ENCODE data around the gene MYH8. TPM values are rescaled to one million over a fixed set of nuclear protein-coding genes. Genes with fewer than 3 reads are reported as not detected.

Gene MYH8
- total RNA-seq, 2 donors from 2014 or later, result not detected

DNA sequence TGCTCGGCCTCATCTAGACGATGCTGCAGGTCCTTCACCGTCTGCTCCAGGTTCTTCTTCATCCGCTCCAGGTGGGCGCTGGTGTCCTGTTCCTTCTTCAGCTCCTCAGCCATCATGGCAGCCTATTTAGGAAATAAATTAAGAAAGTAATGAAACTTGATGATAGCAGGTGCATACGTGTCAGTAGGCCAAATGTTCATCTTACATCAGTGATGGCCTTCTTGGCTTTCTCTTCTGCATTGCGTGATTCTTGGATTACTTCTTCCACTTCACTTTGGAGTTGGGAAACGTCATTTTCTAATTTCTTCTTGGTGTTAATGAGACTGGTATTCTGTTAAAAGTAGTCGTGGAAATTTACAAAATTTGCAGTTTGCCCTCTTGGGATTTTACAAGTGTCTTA lies 28.9 kb downstream of the MYH8 start:
- Histone ChIP-seq H3K9me3 (no peaks in the 10 kb centered on the region), H3K27ac (no peak overlapping the region), H3K36me3 (replicated peaks in 1 of 2; ENCODE audit: insufficient read depth in 1 of 2, low read depth in 2 of 2) (no peaks in the 10 kb centered on the region), H3K4me1 (no peaks in the 10 kb centered on the region), H3K27me3 (no peaks in the 10 kb centered on the region), H3K4me3 (no peak overlapping the region)
- WGBS, 2 donors, result 68 to 74% methylated on average over 9 of the region's 9 CpGs
- DNase-seq (no peak), ATAC-seq (no peak)
- TF ChIP-seq, protein P1, sequence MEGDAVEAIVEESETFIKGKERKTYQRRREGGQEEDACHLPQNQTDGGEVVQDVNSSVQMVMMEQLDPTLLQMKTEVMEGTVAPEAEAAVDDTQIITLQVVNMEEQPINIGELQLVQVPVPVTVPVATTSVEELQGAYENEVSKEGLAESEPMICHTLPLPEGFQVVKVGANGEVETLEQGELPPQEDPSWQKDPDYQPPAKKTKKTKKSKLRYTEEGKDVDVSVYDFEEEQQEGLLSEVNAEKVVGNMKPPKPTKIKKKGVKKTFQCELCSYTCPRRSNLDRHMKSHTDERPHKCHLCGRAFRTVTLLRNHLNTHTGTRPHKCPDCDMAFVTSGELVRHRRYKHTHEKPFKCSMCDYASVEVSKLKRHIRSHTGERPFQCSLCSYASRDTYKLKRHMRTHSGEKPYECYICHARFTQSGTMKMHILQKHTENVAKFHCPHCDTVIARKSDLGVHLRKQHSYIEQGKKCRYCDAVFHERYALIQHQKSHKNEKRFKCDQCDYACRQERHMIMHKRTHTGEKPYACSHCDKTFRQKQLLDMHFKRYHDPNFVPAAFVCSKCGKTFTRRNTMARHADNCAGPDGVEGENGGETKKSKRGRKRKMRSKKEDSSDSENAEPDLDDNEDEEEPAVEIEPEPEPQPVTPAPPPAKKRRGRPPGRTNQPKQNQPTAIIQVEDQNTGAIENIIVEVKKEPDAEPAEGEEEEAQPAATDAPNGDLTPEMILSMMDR (IDR thresholded peaks at IDR 0.05), result no peak
- no peak for TF ChIP-seq POLR2A (IDR thresholded peaks at IDR 0.05)
- intact Hi-C loops (cut with DNase I), result no loop called here

DNA sequence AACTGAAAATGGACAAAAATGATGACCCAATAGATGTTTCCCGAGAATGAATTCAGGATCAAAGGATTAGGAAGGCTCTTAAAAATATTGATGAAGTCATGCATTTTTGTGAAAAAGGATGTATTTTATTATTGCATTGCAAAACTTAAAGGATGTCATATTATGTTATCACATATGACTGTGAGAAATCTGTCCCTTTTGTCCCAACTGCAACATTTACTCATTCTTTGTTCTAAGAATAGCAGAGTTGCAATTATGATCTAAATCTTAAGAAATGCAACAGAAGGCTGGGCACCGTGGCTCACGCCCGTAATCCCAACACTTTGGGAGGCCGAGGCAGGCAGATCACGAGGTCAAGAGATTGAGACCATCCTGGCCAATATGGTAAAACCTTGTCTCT lies 35.9 kb downstream of the MYH8 start:
- intact Hi-C loops (cut with DNase I), result no loop called here
- TF ChIP-seq, protein P1 (IDR thresholded peaks at IDR 0.05), result no peak
- no peak for TF ChIP-seq POLR2A (IDR thresholded peaks at IDR 0.05)
- H3K4me3 ChIP-seq, result no peak overlapping the region
- no peaks in the 10 kb centered on the region for H3K4me1 ChIP-seq
- 58 to 59% methylated on average over 6 of the region's 6 CpGs for WGBS, 2 donors
- H3K27ac ChIP-seq, result no peak overlapping the region
- no peaks in the 10 kb centered on the region for H3K36me3 ChIP-seq (replicated peaks in 1 of 2; ENCODE audit: insufficient read depth in 1 of 2, low read depth in 2 of 2)
- DNase-seq, result no peak
- H3K27me3 ChIP-seq, result no peaks in the 10 kb centered on the region
- no peaks in the 10 kb centered on the region for H3K9me3 ChIP-seq
- no peak for ATAC-seq

DNA sequence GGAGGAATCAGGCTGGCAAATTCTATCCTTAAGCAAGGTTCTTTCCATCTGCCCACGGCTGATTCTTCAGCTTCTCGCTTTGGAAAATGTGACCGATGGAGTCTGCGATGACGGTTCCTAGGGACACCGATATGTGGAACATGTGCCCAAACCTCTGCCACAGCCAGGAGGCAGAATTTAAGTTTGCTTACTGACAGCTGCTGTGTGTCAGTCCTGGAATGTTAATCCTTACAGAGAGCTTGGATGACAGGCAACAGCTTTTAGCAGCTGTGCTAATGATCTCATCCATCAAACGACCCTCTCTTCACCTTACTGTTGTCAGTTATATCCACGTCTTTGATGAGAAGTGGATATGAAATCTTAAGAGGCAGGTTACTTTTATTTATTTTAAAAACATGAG lies 37.6 kb downstream of the MYH8 start:
- Histone ChIP-seq H3K4me3 (no peak overlapping the region), H3K36me3 (replicated peaks in 1 of 2; ENCODE audit: insufficient read depth in 1 of 2, low read depth in 2 of 2) (no peaks in the 10 kb centered on the region), H3K9me3 (no peaks in the 10 kb centered on the region), H3K4me1 (no peaks in the 10 kb centered on the region), H3K27ac (no peak overlapping the region), H3K27me3 (no peaks in the 10 kb centered on the region)
- ATAC-seq, result no peak
- intact Hi-C loops (cut with DNase I), result no loop called here
- WGBS, 2 donors, result 29 to 41% methylated on average over 8 of the region's 8 CpGs
- no peak for DNase-seq
- TF ChIP-seq, protein P1 (IDR thresholded peaks at IDR 0.05), result no peak
- no peak for TF ChIP-seq POLR2A (IDR thresholded peaks at IDR 0.05)

DNA sequence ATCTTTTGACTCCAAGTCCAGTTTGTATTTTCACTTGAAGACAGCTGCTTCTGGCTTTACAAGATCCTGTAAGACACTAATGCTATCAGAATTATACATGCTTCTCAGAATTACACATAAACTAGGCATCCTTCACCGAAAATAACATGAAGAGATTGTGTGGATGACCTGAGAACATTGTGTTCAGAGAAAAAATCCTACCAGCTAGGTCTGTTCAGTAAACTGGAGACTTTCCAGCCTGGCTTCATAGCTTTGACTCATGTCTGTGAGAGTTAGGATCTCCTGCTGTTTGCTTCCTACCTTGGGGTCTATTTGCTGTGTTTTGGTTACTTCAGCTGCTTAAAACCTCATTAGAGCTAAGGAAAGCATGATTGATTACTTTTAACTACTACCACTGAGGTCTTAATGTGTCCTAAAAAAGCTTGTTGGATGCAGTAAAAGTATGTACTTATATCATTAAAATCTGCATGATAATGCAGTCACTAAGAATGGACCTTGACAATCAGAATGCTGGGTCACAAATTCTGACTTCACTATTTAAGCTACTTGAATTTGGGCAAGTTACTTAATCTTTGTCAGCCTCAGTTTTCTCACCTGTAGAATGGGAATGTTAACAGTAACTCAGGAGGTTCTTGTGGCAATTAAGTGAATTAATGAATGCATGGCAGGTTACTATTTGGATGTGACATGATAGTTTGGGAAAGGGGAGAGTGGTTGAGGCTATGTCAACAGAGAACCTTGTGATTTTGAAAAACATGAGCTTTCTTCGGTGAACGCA lies 40.9 kb downstream of the MYH8 start:
- H3K4me3 ChIP-seq, result no peak overlapping the region
- no peak for TF ChIP-seq POLR2A (IDR thresholded peaks at IDR 0.05)
- TF ChIP-seq, protein P1 (IDR thresholded peaks at IDR 0.05), result no peak
- no peaks in the 10 kb centered on the region for H3K9me3 ChIP-seq
- H3K4me1 ChIP-seq, result no peaks in the 10 kb centered on the region
- no peak for ATAC-seq
- no peaks in the 10 kb centered on the region for H3K36me3 ChIP-seq (replicated peaks in 1 of 2; ENCODE audit: insufficient read depth in 1 of 2, low read depth in 2 of 2)
- H3K27ac ChIP-seq, result no peak overlapping the region
- DNase-seq, result no peak
- 72% methylated on average over 3 of the region's 3 CpGs for WGBS, 2 donors
- no peaks in the 10 kb centered on the region for H3K27me3 ChIP-seq
- intact Hi-C loops (cut with DNase I), result no loop called here

DNA sequence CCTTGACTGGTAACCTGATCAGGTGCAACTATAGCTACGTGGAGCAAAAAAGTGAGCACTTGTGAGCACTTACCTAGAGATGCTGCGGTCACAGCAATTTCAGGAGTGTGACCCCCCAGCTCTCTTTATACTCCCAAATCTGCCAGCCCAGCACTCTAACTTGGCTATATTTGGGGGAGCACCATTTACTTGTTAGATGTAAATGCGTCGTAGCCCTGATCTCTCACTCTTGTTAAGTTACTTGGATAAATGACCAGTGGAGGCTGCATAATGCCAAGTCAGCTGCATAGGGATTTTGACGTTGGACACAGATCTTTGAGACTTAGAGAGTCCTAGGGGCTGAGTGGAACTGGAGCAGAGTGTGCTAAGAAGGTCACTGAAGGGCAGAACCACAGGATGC lies 48.8 kb downstream of the MYH8 start, which contains the start of gene MYH13:
TSS of gene MYH13 (minus strand) at position 101 of the 400 bp plus-strand sequence. CDS start 8,476 bp downstream, outside the sequence.
- TF ChIP-seq POLR2A (IDR thresholded peaks at IDR 0.05), result no peak
- TF ChIP-seq, protein P1 (IDR thresholded peaks at IDR 0.05), result no peak
- DNase-seq (no peak), ATAC-seq (no peak)
- no peaks in the 10 kb centered on the region for H3K9me3 ChIP-seq
- H3K4me3 ChIP-seq, result no peak within 1 kb of the TSS
- H3K27ac ChIP-seq, result no peak within 1 kb of the TSS
- H3K36me3 ChIP-seq (replicated peaks in 1 of 2; ENCODE audit: insufficient read depth in 1 of 2, low read depth in 2 of 2), result no peaks in the 10 kb centered on the region
- no peaks in the 10 kb centered on the region for H3K27me3 ChIP-seq
- WGBS, 2 donors, result 59 to 68% methylated on average over 5 of the region's 5 CpGs
- H3K4me1 ChIP-seq, result no peaks in the 10 kb centered on the region
- intact Hi-C loops (cut with DNase I), result no loop called here

Measured in body of pancreas (tissue), 4 donors.